GM19193 (cell line): ENCODE results near the gene MED15.

Experiments used
- POLR2A ChIP-seq: IDR thresholded peaks from 4 replicates; pipeline ENCODE4 v1.6.1; 2011; ENCODE audit not compliant: insufficient read depth, insufficient read length; ENCODE audit errors: extremely low read depth

Gene MED15

GRCh38 chr22:20584872-20585638, 77.6 kb downstream of the MED15 start:
- no peak for TF ChIP-seq POLR2A

DNA sequence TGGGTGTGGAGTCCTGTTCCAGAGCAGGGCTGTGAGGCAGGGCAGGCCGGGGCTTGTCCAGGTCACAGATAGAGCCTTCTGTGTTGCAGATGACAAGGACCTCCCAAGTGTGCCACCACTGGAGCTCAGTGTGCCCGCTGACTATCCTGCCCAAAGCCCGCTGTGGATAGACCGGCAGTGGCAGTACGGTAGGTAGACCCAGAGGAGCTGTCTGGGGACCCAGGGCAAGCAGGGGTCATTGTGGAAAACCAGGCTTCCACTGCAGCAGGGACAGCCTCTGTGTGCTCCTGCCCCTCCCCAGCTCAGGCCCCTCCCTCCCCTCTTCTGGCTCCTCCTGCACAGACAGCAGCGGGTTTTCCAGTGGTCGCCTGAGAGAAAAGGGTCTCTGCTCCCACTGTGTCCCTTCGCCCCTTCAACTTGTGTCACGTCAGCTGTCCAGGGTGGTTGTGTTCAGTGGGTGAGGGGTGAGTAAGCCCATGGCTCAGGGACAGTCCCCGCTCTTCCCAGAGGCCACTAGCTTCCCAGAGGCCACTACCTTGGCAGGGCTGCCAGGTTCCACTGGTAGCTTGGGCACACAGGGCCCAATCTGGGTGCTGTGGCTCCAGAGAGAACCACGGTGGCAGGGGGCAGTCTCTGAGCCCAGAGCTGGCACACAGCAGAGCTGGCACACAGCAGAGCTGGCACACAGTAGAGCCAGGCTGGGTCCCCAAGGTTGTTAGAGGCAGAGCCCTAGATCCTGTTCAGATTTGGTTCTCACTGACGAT, 78.4 kb downstream of the MED15 start:
- no peak for TF ChIP-seq POLR2A

GRCh38 chr22:20586403-20586745, 79.0 kb downstream of the MED15 start:
- TF ChIP-seq POLR2A = no peak

GRCh38 chr22:20587206-20587958, 80.0 kb downstream of the MED15 start:
- no peak for TF ChIP-seq POLR2A

GRCh38 chr22:20588092-20588842, 80.9 kb downstream of the MED15 start:
- no peak for TF ChIP-seq POLR2A

DNA sequence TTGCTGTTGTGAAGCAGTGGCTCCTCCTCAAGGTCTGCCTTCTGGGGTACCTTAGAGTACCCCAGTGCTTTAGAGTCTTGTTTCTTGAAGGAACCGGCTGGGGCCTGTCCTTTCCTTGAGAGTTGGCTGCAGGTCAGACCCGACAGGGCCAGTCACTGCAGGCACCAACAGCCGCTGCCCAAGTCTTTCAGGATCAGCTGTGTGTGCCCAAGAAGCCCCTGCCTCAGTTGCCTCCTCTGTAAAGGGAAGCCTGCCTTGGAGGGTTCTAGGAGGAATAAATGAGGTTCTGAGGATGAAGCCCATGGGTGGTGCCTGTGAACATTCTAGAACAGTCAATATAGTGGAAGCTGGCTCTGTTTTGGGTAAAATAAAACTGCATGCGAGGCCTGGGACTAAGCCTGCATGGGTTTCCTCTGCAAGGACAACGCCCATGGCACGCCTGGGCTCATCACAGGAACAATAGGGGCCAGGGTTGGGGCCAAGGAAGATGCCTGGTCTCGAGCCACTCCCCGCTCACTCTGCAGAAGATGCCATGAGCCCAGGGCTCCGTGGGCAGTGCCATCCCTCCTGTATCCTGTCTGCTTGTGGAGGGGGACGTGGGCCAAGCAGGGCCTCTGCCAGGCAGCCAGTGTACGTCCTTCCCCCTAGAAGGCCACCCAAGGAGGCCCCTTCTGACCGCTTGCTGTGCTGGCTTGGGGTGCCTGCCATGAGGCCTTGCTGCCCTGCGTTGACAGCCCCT, 81.6 kb downstream of the MED15 start:
- TF ChIP-seq POLR2A = no peak

DNA sequence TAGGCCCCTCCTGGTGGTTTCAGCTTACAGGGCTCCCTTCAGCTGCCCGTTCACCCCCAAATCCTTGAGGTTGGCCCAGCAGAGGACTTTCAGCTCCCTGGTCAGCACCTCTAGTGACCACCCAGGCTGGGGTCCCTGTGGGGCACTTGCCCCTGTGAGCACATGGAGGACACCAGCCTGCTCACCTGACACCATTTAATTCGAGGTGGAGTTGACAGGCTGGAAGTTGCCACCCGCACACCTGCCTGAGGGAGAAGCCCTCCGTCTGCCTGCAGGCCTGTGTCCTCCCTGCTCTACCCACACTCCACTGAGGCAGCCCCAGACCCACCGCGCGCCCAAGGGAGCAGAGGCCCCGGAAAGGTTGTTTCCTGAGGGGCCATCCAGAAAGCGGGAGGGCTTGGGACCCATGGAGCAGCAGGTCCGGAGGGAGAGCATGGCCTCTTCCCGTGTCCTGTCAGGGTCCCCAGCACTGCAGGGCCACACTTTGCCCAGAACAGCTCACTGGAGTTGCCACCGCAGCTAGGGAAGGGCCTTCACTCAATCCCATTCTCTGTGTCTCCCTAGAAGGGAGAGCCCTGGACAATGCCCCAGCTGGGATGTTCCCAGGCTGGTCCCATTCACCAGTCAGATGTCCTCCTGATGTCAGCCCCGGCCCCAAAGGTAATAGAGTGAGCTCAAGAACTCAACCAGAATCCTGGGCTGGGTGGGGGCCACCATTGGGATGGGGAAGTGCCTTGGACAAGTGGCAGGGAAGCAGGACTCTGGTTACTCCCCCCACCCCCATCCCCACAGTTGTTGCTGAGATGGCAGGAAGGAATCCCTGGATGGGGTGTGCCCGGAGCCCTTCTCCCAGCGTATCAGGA, 82.4 kb downstream of the MED15 start:
- TF ChIP-seq POLR2A = no peak

DNA sequence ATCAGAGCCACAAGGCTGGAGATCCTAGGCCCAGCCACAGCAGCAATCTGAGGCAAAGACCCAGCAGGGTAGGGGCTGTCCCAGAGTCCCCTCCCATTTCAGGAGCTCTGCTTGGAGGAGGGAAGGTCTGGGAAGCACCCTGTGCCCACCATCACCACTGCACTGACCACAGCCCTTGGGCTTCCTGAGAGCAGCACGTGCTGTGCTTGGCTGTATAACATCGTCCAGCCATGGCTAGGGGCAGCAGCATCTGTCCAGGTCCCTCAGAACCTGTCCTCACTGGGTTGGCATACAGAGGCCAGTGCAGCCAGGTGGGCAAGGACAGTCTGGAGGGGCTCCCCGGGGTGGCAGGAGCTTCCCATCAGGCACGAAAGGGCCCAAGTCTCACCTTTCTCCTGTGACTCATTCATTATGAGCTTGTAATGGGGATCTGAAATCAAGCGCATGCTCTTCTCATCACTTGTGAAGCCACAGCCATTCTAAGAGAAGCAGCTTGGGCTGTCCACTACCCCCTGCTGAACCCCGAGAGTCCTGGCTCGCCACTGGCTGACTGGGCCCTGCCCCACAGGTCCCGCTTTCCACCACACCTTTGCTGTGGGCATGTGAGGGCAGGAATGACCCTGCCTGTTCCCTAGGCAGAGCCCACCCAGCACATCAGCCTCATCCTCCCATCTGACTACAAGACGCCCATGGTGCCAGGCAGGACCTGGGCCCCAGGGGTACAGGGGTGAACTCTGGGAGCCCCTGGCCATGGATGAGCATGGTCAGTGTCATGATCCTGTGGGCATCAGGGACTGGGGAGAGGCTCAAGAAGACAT, 83.3 kb downstream of the MED15 start:
- TF ChIP-seq POLR2A = no peak

- no peak for TF ChIP-seq POLR2A
These were observed 83.9 kb downstream of the MED15 start for GRCh38 chr22:20591295-20591645.

GRCh38 chr22:20591660-20592310, 84.4 kb downstream of the MED15 start:
- TF ChIP-seq POLR2A = no peak

GRCh38 chr22:20595461-20595860, 88.1 kb downstream of the MED15 start:
- no peak for TF ChIP-seq POLR2A

- TF ChIP-seq POLR2A = no peak
These were observed 91.7 kb downstream of the MED15 start for GRCh38 chr22:20599117-20599516.
